ENCODE measurements around the gene TICRR.

The TICRR gene

GRCh38 chr15:89667706-89667960 is 92.4 kb downstream of the TICRR start:
- H3K27ac ChIP-seq, result no peak overlapping the region
- TF ChIP-seq ZFX (IDR thresholded peaks at IDR 0.05; ENCODE audit: borderline replicate concordance) (no peak), CTCF (IDR thresholded peaks at IDR 0.05) (no peak)

GRCh38 chr15:89668171-89668570 is 92.9 kb downstream of the TICRR start:
- TF ChIP-seq CTCF (IDR thresholded peaks at IDR 0.05) (no peak), ZFX (IDR thresholded peaks at IDR 0.05; ENCODE audit: borderline replicate concordance) (no peak)
- H3K27ac ChIP-seq, result no peak overlapping the region

DNA sequence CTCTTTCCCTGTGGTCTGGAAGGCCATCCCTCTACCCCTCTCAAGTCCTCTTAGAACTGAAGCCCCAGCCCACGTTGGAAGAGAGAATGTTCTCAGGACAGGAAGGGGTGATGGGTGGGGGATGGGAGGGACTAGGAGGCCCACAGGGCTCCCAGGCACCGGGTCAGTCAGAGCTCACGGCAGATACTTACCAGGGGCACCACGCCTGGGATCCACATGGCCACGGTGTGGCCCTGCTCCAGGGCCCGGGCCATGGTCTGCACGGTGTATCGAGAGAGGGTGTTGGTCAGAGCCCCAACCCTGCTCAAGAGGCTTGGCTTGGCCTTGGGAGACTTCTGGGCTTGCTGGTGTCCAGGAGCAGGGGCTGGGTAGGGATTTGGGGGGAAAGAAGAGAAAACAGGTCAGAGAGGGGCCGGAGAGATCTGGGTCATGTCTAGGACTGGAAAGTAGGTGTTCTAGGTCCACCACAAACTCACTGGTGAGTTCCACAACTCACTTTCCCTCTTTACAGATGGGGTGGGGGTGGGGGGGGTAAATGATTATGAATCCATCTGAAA is 94.1 kb downstream of the TICRR start:
- TF ChIP-seq ZFX (IDR thresholded peaks at IDR 0.05; ENCODE audit: borderline replicate concordance) (no peak), CTCF (IDR thresholded peaks at IDR 0.05) (no peak)
- H3K27ac ChIP-seq, result no peak overlapping the region

DNA sequence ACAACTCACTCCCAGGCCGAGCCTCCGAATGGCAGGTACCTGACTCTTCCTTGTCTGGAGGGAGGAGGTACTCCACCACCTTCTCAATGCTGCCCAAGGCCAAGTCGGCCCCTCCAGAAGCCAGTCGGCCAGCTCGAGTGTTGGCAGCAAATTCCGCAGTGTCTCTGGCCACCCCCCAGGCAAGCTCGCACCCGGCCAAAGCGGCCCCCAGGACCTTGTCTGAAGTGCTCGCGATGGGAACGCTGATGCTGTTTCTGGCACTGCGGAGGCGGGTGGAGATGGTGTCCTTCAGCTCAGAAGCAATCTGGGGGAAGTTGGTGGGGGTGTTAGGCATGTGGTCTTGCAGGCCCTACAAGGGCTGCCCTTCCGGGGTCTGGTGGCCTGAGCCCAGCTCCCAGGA is 94.7 kb downstream of the TICRR start:
- TF ChIP-seq CTCF (IDR thresholded peaks at IDR 0.05) (no peak), ZFX (IDR thresholded peaks at IDR 0.05; ENCODE audit: borderline replicate concordance) (no peak)
- no peak overlapping the region for H3K27ac ChIP-seq

DNA sequence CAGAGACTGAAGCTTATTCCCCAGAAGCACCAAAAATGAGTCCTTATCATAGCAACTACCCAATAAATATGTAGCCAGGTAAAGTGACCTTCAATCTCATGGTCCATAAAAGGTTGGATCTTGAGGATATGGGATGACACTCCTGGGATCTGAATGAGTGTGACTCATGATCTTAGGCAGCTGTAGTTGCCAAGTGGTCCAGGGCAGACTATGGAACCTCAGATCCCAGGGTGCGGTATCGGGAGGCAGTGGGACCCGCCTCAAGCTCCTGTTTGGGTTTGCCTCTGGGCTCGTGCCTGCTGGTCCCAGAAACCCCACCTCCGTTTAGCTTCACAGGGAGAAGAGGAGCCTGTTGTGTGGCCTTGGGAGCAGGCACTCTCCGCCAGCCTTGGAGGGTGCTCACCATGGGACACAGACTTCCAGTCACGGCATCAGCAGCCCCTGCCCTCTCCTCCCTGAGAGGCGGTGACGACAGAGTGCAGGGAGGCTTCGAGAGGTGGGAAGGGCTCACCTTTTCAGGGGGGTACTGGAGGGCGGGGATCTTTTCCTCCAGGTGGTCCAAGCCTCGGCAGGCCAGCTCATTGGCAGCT is 95.8 kb downstream of the TICRR start:
- H3K27ac ChIP-seq, result no peak overlapping the region
- TF ChIP-seq ZFX (IDR thresholded peaks at IDR 0.05; ENCODE audit: borderline replicate concordance) (no peak), CTCF (IDR thresholded peaks at IDR 0.05) (no peak)

GRCh38 chr15:89671687-89672086 is 96.4 kb downstream of the TICRR start:
- H3K27ac ChIP-seq, result no peak overlapping the region
- TF ChIP-seq CTCF (IDR thresholded peaks at IDR 0.05) (no peak), ZFX (IDR thresholded peaks at IDR 0.05; ENCODE audit: borderline replicate concordance) (no peak)

DNA sequence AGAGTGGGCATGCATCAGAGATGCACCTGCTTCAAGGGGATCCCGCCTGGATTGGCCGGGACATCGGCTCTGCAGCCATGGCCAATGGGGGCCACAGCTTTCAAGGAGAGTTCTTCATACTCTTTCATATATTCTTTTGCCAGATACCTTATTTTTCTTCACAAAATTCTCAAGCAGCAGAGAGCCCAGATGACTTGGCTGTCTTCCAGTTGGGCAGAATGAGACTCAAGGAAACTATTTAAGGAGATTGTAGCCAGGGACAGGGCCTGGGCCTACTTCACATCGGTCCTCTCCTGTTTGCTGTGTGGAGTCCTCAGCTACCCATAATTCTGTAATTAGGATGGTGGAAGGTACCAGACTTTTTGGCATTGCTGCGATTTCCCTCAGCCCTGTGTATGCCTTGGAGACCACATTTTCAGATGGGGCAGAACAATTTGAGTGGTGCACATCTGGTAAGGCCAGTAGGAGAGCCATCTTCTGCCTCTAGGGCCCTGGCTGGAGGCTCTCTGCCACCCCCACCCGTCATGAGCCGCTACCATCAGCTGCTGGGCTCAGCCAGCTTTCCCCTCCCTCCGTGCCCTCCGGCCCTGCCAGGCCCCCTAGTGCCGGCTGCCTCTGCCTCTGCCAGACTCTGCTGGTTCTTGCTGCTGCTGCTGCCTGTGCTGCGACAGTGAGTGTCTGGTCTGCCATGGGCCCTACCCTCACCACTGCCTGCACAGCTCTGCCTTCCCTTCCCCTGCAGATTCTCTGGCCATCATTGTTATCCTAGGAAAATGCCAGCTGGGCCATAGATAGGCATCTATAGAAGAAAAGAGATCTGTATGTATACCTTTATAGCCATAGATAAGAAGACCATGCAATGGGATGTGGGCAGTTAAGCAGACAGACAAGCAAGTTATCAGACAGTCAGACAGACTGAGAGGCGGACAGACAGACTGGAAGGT is 97.2 kb downstream of the TICRR start:
- TF ChIP-seq CTCF (IDR thresholded peaks at IDR 0.05) (no peak), ZFX (IDR thresholded peaks at IDR 0.05; ENCODE audit: borderline replicate concordance) (no peak)
- no peak overlapping the region for H3K27ac ChIP-seq

Measured in 22Rv1 (cell line).